ENCODE measurements around the gene PPP2R3A.
A peak's percentile ranks its signal among the peaks of the same experiment; 100 is the strongest.
"Not testable (repeated sequence)": the region's sequence is repeated elsewhere in the genome, so short reads cannot be mapped to it uniquely, and the experiment has no call there.

Gene PPP2R3A

GRCh38 chr3:136023264-136023978 is 57.9 kb downstream of the PPP2R3A start:
- no peak for DNase-seq

DNA sequence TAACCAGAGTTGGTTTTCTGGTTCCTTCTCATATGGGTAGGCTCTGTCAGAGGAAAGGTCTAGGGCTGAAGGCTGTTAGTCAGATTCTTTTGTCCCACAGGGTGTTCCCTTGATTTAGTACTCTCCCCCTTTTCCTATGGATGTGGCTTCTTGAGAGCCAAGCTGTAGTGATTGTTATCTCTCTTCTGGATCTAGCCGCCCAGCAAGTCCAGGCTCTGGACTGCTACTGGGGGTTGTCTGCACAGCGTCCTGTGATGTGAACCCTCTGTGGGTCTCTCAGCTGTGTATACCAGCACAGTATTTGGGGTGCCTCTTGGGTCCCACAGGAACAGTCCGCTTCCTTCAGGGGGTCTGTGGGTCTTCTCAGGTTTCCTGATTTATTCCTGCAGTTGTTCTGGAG is 70.8 kb downstream of the PPP2R3A start:
- no peak for DNase-seq

GRCh38 chr3:136038668-136039067 is 73.1 kb downstream of the PPP2R3A start:
- DNase-seq, result no peak

GRCh38 chr3:136042608-136043221 is 77.2 kb downstream of the PPP2R3A start:
- DNase-seq, result no peak

- DNase-seq, result no peak
These were observed 79.6 kb downstream of the PPP2R3A start for GRCh38 chr3:136044980-136045745.

DNA sequence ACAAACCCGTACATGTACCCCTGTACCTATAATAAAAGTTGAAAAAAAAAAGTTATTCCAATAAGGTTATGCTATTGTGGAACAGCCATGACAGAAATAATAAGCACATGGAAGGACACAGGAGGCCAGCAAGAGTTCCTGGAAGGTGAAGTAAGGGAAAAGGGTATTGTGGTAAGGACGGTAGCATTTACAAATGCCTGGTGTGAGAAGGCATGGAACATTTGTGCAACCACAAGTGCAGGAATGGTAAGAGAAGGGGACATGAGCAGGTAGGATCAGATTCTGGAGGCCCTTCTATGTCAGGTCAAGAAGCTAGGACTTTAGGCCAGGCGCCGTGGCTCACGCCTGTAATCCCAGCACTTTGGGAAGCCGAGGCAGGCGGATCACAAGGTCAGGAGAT is 82.5 kb downstream of the PPP2R3A start:
- no peak for DNase-seq

- no peak for DNase-seq
These were observed 84.7 kb downstream of the PPP2R3A start for GRCh38 chr3:136050250-136050649.

DNA sequence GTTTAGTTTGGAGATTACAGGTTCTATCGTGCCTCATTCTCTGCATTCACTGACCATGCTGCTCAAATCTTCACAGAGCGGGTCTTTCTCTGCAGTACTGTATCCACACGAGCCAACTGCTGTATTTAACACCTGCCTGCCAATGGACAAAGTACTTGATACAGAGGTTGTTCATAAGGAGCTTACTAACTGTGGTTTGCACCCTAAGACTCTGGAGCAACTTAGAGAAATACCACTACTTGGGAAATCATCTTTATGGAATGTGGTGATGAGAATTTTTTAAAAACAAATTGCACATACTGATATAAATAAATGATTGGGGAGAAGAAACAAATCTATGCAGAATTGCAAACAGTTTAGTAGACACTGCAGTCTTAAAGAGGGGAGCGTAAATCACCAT is 90.0 kb downstream of the PPP2R3A start:
- no peak for DNase-seq

DNA sequence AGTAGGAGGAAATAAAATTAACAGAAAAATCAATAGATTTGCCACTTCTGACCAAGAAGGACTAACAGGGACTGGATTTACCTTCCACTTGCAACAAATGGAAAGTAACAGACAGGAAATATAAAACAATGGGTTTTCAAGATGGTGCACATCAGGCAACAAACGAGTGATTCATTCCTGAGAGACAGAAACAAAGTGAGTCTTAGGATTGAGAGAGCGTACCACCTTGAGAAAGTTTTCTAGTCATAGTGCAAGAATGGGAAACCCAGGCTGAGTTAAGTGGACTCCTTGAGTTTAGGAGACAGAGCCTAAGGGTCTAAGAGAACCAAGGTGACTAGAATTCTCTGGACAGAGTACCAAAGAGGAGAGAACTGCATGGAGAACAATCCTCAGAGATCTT is 101.7 kb downstream of the PPP2R3A start:
- DNase-seq, result no peak

- DNase-seq, result no peak
These were observed 103.2 kb downstream of the PPP2R3A start for GRCh38 chr3:136068708-136069107.

- DNase-seq, result no peak
These were observed 104.4 kb downstream of the PPP2R3A start for GRCh38 chr3:136069933-136070332.

GRCh38 chr3:136070334-136070733 is 104.8 kb downstream of the PPP2R3A start:
- no peak for DNase-seq

GRCh38 chr3:136070953-136071949 is 105.7 kb downstream of the PPP2R3A start:
- no peak for DNase-seq

DNA sequence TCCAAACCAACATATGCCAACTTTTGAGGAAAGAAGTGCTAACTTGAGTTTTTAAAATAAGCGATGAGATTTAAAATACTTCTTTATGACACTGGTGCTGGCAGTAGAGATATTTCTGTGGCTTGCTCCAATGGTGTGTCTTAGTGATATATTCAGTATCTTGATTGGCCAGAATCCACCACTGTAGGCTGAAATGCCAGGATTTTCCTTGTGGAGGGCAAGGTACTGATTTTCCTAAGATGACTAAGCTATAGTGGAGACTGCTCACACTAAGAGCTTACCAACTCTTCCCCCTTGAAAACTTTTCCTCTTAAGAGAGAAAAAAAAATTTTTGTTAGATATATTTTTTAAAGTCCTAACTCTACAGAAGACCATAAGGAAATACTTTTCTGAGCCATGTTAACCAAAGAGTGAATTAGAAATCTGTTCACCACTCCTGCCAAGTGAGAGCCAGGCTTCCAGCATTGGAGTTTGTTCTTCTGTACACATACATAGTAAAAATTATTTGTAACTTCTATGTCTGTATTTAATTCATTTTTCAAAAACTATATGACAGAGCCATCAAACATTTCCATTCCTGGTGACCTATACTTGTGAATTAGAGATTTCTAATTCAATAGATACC is 109.1 kb downstream of the PPP2R3A start:
- DNase-seq, result no peak

DNA sequence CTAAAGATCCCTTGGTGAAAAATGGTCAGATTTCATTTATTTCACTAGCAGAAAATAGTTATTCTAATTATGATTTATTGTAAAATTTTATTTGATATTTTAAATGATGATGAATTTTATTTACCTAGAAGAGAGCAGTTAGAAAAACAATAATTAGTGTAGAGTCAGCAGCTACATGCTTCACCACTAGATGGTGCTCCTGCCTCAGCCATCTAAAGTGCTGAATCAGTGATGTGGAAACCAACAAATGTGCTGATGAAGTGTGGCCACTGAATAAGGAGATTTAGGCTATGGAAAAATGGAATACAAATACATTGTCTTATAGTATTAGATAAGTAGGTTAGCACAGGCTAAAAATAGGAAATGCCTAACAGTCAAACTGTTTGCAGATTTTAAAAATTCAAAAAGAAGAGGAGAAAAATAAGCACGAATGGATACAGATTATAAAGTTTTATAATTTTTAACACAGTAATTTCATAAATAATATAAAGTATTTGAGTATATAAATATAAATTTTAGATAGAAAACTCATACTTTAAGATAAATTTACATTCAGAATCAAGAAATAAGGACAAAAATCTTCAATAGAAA is 109.8 kb downstream of the PPP2R3A start:
- peak; percentile 58 for DNase-seq

GRCh38 chr3:136075811-136076210 is 110.3 kb downstream of the PPP2R3A start:
- DNase-seq, result no peak

GRCh38 chr3:136078421-136079364 is 113.2 kb downstream of the PPP2R3A start:
- DNase-seq, result no peak

DNA sequence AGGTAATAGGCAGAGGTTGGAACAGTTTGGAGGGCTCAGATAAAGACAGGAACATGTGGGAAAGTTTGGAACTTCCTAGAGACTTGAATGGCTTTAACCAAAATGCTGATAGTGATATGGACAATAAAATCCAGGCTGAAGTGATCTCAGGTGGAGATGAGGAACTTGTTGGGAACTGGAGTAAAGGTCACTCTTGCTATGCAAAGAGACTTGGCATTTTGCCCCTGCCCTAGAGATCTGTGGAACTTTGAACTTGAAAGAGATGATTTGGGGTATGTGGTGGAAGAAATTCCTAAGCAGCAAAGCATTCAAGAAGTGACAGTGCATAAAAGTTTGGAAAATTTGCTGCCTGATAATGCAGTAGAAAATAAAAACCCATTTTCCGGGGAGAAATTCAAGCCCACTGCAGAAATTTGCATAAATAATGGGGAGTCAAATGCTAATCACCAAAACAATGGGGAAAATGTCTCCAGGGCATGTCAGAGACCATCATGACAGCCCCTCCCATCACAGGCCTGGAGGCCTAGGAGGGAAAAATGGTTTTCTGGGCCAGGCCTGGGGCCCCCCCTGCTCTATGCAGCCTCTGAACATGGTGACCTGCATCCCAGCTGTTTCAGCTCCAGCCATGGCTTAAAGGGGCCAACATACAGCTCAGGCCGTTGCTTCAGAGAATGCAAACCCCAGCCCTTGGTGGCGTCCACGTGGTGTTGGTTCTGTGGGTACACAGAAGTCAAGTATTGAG is 118.3 kb downstream of the PPP2R3A start:
- not testable (repeated sequence) for DNase-seq

DNA sequence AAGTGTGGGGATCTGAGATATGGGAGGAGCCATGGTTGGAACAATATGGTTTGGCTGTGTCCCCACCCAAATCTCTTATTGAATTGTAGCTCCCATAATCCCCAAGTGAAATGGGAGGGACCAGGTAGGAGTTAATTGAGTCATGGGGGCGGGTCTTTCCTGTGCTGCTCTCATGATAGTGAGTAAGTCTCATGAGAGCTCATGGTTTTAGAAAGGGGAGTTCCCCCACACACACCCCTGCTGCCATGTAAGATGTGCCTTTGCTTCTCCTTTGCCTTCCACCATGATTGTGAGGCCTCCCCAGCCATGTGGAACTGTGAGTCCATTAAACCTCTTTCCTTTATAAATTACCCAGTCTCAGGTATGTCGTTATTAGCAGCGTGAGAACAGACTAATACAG is 119.5 kb downstream of the PPP2R3A start:
- not testable (repeated sequence) for DNase-seq

DNA sequence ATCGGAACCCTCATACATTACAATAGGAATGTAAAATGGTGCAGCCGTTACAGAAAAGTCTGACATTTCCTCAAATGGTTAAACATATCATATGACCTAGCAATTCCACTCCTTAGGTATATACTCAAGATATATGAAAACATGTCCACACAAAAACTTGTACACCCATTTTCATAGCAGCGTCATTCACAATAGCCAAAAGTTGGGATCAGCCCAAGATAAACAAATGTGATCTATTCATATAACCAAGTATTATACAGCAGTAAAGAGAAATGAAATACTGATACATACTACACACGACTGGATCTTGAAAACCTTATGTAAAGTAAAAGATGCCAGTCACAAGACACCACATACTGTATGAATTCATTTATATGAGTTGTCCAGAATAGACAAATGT is 128.2 kb downstream of the PPP2R3A start:
- DNase-seq, result no peak
